HepG2 (cell line): Measurements from ENCODE around the gene COG5. TPM values are rescaled to one million over a fixed set of nuclear protein-coding genes. Genes with fewer than 3 reads are reported as not detected.

Experiments used
- KAT2B ChIP-seq: fragments of 150-350 bp; IDR thresholded peaks from 2 replicates; pipeline ENCODE4 v1.6.1; 2014; ENCODE audit warnings: low read depth, low read length, borderline replicate concordance
- PCBP1 ChIP-seq: fragments of 200-400 bp; formaldehyde crosslinking; IDR thresholded peaks from 2 replicates; pipeline ENCODE4 v1.6.1; 2017; ENCODE audit warnings: mild to moderate bottlenecking, low read depth, low read length, borderline replicate concordance
- TSC22D2 ChIP-seq: sonication (generic); formaldehyde crosslinking; IDR thresholded peaks from 2 replicates; pipeline ENCODE4 v1.5.1; 2020; ENCODE audit warnings: missing genetic modification reagents, mild to moderate bottlenecking, borderline replicate concordance
- ZBTB10 ChIP-seq: sonication (generic); formaldehyde crosslinking; IDR thresholded peaks from 2 replicates; pipeline ENCODE4 v1.4.0; 2020; ENCODE audit warnings: missing genetic modification reagents, borderline replicate concordance
- ZBTB44 ChIP-seq: sonication (generic); formaldehyde crosslinking; IDR thresholded peaks from 2 replicates; pipeline ENCODE4 v1.4.0; 2020; ENCODE audit warnings: missing genetic modification reagents
- ZMYM2 ChIP-seq: sonication (generic); formaldehyde crosslinking; IDR thresholded peaks from 2 replicates; pipeline ENCODE4 v1.8.0; 2022; ENCODE audit warnings: mild to moderate bottlenecking, missing genetic modification reagents
- ZNF143 ChIP-seq: sonication (generic); formaldehyde crosslinking; IDR thresholded peaks from 2 replicates; pipeline ENCODE4 v1.4.0; 2020; ENCODE audit warnings: missing genetic modification reagents
- ZNF607 ChIP-seq: sonication (generic); formaldehyde crosslinking; IDR thresholded peaks from 2 replicates; pipeline ENCODE4 v1.5.1; 2020; ENCODE audit warnings: missing genetic modification reagents, mild to moderate bottlenecking, borderline replicate concordance
- ZNF644 ChIP-seq: IDR thresholded peaks from 2 replicates; pipeline ENCODE4 v1.6.1; 2016; ENCODE audit warnings: low read depth
- polyA plus RNA-seq, 8 experiments: library from polyadenylated mRNA; depleted of rRNA in 3 of 8; stranded (reverse) in 7 of 8; unstranded in 1 of 8; fragments of >200 nt; fragmentation: Illumina TruSeq in 4 of 8; extraction: Trizol in 4 of 8; gene quantifications; 2 replicates each; pipeline versions ENCODE4 v1.2.1 to v1.2.3, GENCODE V29; 2011 to 2016; ENCODE audit warnings: low read depth in 4 of 8, missing spikeins in 1 of 8, mixed read lengths in 1 of 8; ENCODE audit not compliant: insufficient read depth in 1 of 8
- total RNA-seq, 5 experiments: library from RNA; depleted of rRNA; stranded (reverse); fragments of >200 nt; fragmentation: Illumina TruSeq; extraction: Trizol; gene quantifications; 2 replicates each; pipeline ENCODE4 v1.2.3, GENCODE V29; 2016; ENCODE audit warnings: low read depth in 1 of 5
- TF ChIP-seq, protein P1 (sequence below): sonication (generic); formaldehyde crosslinking; IDR thresholded peaks from 2 replicates; pipeline ENCODE4 v1.9.0; 2022; ENCODE audit warnings: missing genetic modification reagents, mild to moderate bottlenecking, borderline replicate concordance
- TF ChIP-seq, protein P2 (sequence below): IDR thresholded peaks from 2 replicates; pipeline ENCODE4 v1.6.1; 2016; ENCODE audit warnings: mild to moderate bottlenecking

COG5 gene
- total and polyA plus RNA-seq, 2 of the 13 experiments (the other 11 are each of a cell fraction or from before 2014, with no cell fraction given), result 20.4 to 31.3 TPM

GRCh38 chr7:107292591-107292990 lies 271.1 kb downstream of the COG5 start (continued):
- TF ChIP-seq ZBTB10 (CRISPR knock-in tag) (no peak), PCBP1 (no peak), ZNF644 (CRISPR knock-in tag) (no peak), ZNF143 (no peak), ZBTB44 (CRISPR knock-in tag) (no peak), KAT2B (no peak), ZMYM2 (no peak), ZNF607 (CRISPR knock-in tag) (no peak), TSC22D2 (CRISPR knock-in tag) (no peak)
- TF ChIP-seq, protein P1, sequence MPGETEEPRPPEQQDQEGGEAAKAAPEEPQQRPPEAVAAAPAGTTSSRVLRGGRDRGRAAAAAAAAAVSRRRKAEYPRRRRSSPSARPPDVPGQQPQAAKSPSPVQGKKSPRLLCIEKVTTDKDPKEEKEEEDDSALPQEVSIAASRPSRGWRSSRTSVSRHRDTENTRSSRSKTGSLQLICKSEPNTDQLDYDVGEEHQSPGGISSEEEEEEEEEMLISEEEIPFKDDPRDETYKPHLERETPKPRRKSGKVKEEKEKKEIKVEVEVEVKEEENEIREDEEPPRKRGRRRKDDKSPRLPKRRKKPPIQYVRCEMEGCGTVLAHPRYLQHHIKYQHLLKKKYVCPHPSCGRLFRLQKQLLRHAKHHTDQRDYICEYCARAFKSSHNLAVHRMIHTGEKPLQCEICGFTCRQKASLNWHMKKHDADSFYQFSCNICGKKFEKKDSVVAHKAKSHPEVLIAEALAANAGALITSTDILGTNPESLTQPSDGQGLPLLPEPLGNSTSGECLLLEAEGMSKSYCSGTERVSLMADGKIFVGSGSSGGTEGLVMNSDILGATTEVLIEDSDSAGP (CRISPR knock-in tag), result no peak
- TF ChIP-seq, protein P2, sequence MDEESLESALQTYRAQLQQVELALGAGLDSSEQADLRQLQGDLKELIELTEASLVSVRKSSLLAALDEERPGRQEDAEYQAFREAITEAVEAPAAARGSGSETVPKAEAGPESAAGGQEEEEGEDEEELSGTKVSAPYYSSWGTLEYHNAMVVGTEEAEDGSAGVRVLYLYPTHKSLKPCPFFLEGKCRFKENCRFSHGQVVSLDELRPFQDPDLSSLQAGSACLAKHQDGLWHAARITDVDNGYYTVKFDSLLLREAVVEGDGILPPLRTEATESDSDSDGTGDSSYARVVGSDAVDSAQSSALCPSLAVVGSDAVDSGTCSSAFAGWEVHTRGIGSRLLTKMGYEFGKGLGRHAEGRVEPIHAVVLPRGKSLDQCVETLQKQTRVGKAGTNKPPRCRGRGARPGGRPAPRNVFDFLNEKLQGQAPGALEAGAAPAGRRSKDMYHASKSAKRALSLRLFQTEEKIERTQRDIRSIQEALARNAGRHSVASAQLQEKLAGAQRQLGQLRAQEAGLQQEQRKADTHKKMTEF (CRISPR knock-in tag), result no peak
